ENCODE data around the gene VPS37B.

Gene VPS37B

DNA sequence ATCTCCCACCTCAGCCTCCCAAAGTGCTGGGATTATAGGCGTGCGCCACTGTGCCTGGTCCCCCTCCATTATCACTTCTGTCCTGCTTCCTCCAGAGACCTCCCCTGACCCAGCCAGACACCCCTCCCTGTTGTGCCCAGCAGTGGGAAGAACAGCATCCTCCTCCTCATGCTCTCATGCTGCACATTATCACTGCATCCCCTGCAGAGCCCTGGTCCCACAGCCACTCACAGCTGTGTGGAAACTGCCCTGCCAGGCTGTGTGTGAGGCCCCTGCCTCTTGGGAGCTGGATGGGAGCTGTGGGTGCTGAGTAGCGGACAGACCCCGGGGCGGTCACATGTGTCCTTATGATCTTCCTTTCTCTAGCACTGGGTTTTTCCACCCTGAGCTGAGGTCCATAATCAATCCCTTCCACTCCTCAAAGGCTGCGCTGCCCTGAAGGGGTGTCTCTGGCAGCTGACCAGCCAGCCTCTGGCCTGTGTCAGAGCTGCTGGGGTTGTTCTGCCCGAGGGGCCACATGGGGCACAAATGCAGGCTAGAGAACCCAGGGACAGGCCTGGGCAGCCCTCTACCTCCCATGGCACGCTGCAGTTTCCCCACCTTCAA, 51.5 kb downstream of the VPS37B start:
- H3K36me3 ChIP-seq (replicated peaks; ENCODE audit: insufficient read depth, low read length), result no peaks in the 10 kb centered on the region
- no peaks in the 10 kb centered on the region for H3K4me1 ChIP-seq (ENCODE audit: low read length)
- no peak overlapping the region for H3K9ac ChIP-seq (ENCODE audit: low read length)
- H3K27me3 ChIP-seq (replicated peaks; ENCODE audit: insufficient read depth, low read length), result no peaks in the 10 kb centered on the region
- H4K20me1 ChIP-seq (ENCODE audit: insufficient read depth, low read length), result no peaks in the 10 kb centered on the region
- H3K9me2 ChIP-seq (replicated peaks; ENCODE audit: insufficient read depth, low read length), result no peaks in the 10 kb centered on the region
- H3K79me2 ChIP-seq (ENCODE audit: low read length), result peaks cover 30% of the 10 kb centered on the region
- H2AFZ ChIP-seq (ENCODE audit: low read length), result no peak overlapping the region
- DNase-seq, result no peak
- H3K4me3 ChIP-seq (ENCODE audit: low read length), result no peak overlapping the region
- no peak overlapping the region for H3K4me2 ChIP-seq (ENCODE audit: low read depth, low read length)
- no peaks in the 10 kb centered on the region for H3K9me3 ChIP-seq (replicated peaks; ENCODE audit: insufficient read depth, low read length)
- no peak for TF ChIP-seq CTCF (IDR thresholded peaks at IDR 0.05; ENCODE audit: low read length)
- TF ChIP-seq EZH2 (optimal IDR thresholded peaks at IDR 0.05; ENCODE audit: low read depth, low read length), result no peak
- TF ChIP-seq EZH2phosphoT487 (IDR thresholded peaks at IDR 0.05; ENCODE audit: low read length), result no peak
- no peak overlapping the region for H3K27ac ChIP-seq (ENCODE audit: low read length)
- H3F3A ChIP-seq (ENCODE audit: insufficient read depth, low read length), result no peaks in the 10 kb centered on the region

DNA sequence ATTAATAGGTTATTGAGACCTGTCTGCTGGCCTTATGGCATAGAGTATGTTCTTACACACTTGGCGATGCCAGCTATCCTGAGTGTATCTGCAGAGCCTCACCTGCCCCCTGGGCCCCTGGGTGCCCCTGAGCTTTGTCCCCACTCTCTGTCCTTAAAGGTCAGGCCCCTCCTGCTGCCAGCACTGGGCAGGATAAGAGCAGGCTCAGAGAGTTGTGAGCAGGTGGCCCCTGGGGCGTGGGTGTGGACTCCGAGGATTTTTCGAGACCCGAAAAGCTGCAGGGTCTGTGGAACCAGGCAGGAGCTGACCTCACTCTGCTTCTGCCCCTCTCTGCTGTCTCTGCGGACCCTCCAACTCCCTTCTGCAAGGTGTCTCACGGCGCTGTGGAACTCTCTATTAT, 52.5 kb downstream of the VPS37B start:
- no peak for DNase-seq
- H3K79me2 ChIP-seq (ENCODE audit: low read length), result peaks cover 40% of the 10 kb centered on the region

GRCh38 chr12:122842505-122843405, 53.2 kb downstream of the VPS37B start:
- no peaks in the 10 kb centered on the region for H3K36me3 ChIP-seq (replicated peaks; ENCODE audit: insufficient read depth, low read length)
- no peaks in the 10 kb centered on the region for H3K9me2 ChIP-seq (replicated peaks; ENCODE audit: insufficient read depth, low read length)

More for the DNA sequence above, 52.5 kb downstream of the VPS37B start:
- Histone ChIP-seq H3K4me3 (ENCODE audit: low read length) (no peak overlapping the region), H3K9ac (ENCODE audit: low read length) (no peak overlapping the region), H3K27ac (ENCODE audit: low read length) (no peak overlapping the region), H3K36me3 (replicated peaks; ENCODE audit: insufficient read depth, low read length) (no peaks in the 10 kb centered on the region), H2AFZ (ENCODE audit: low read length) (no peak overlapping the region), H3K4me1 (ENCODE audit: low read length) (no peaks in the 10 kb centered on the region), H3K9me2 (replicated peaks; ENCODE audit: insufficient read depth, low read length) (no peaks in the 10 kb centered on the region), H3K27me3 (replicated peaks; ENCODE audit: insufficient read depth, low read length) (no peaks in the 10 kb centered on the region), H3K9me3 (replicated peaks; ENCODE audit: insufficient read depth, low read length) (no peaks in the 10 kb centered on the region), H3F3A (ENCODE audit: insufficient read depth, low read length) (no peaks in the 10 kb centered on the region), H3K4me2 (ENCODE audit: low read depth, low read length) (no peak overlapping the region), H4K20me1 (ENCODE audit: insufficient read depth, low read length) (no peaks in the 10 kb centered on the region)
- TF ChIP-seq EZH2phosphoT487 (IDR thresholded peaks at IDR 0.05; ENCODE audit: low read length) (no peak), CTCF (IDR thresholded peaks at IDR 0.05; ENCODE audit: low read length) (no peak), EZH2 (optimal IDR thresholded peaks at IDR 0.05; ENCODE audit: low read depth, low read length) (no peak)

More at GRCh38 chr12:122842505-122843405, 53.2 kb downstream of the VPS37B start:
- Histone ChIP-seq H3K27me3 (replicated peaks; ENCODE audit: insufficient read depth, low read length) (no peaks in the 10 kb centered on the region), H3K9ac (ENCODE audit: low read length) (no peak overlapping the region), H2AFZ (ENCODE audit: low read length) (no peak overlapping the region), H3K27ac (ENCODE audit: low read length) (no peak overlapping the region), H3K4me1 (ENCODE audit: low read length) (no peaks in the 10 kb centered on the region), H3F3A (ENCODE audit: insufficient read depth, low read length) (no peaks in the 10 kb centered on the region), H3K4me3 (ENCODE audit: low read length) (no peak overlapping the region), H4K20me1 (ENCODE audit: insufficient read depth, low read length) (no peaks in the 10 kb centered on the region), H3K79me2 (ENCODE audit: low read length) (peaks cover 47% of the 10 kb centered on the region), H3K4me2 (ENCODE audit: low read depth, low read length) (no peak overlapping the region), H3K9me3 (replicated peaks; ENCODE audit: insufficient read depth, low read length) (no peaks in the 10 kb centered on the region)
- no peak for TF ChIP-seq CTCF (IDR thresholded peaks at IDR 0.05; ENCODE audit: low read length)
- no peak for TF ChIP-seq EZH2 (optimal IDR thresholded peaks at IDR 0.05; ENCODE audit: low read depth, low read length)
- no peak for TF ChIP-seq EZH2phosphoT487 (IDR thresholded peaks at IDR 0.05; ENCODE audit: low read length)
- no peak for DNase-seq
